ENCODE data around the gene TESK1.

TESK1 gene

GRCh38 chr9:35559792-35560530 is 45.1 kb upstream of the TESK1 start:
- TF ChIP-seq CTCF (IDR thresholded peaks at IDR 0.05; ENCODE audit: insufficient read depth, low read length, poor library complexity, severe bottlenecking), result no peak

GRCh38 chr9:35560625-35561337 is 44.3 kb upstream of the TESK1 start:
- no peaks in the 10 kb centered on the region for H3K27me3 ChIP-seq (replicated peaks; ENCODE audit: control insufficient read depth, insufficient read depth, low read length)
- TF ChIP-seq CTCF (IDR thresholded peaks at IDR 0.05; ENCODE audit: insufficient read depth, low read length, poor library complexity, severe bottlenecking), result no peak
- H3K4me3 ChIP-seq (replicated peaks; ENCODE audit: low read depth, low read length), result no peak overlapping the region
- DNase-seq (ENCODE audit: extremely low read depth, insufficient read length), result no peak
- no peaks in the 10 kb centered on the region for H3K36me3 ChIP-seq (ENCODE audit: control insufficient read depth, insufficient read depth, low read length)

More at GRCh38 chr9:35559792-35560530, 45.1 kb upstream of the TESK1 start:
- H3K4me3 ChIP-seq (replicated peaks; ENCODE audit: low read depth, low read length), result no peak overlapping the region
- no peaks in the 10 kb centered on the region for H3K27me3 ChIP-seq (replicated peaks; ENCODE audit: control insufficient read depth, insufficient read depth, low read length)
- DNase-seq (ENCODE audit: extremely low read depth, insufficient read length), result no peak
- H3K36me3 ChIP-seq (ENCODE audit: control insufficient read depth, insufficient read depth, low read length), result no peaks in the 10 kb centered on the region

- no peaks in the 10 kb centered on the region for H3K36me3 ChIP-seq (ENCODE audit: control insufficient read depth, insufficient read depth, low read length)
- no peak for TF ChIP-seq CTCF (IDR thresholded peaks at IDR 0.05; ENCODE audit: insufficient read depth, low read length, poor library complexity, severe bottlenecking)
- H3K27me3 ChIP-seq (replicated peaks; ENCODE audit: control insufficient read depth, insufficient read depth, low read length), result no peaks in the 10 kb centered on the region
- no peak overlapping the region for H3K4me3 ChIP-seq (replicated peaks; ENCODE audit: low read depth, low read length)
- DNase-seq (ENCODE audit: extremely low read depth, insufficient read length), result no peak
These were observed 43.4 kb upstream of the TESK1 start for GRCh38 chr9:35561468-35562261.

GRCh38 chr9:35562895-35563780 is 41.9 kb upstream of the TESK1 start:
- no peak for DNase-seq (ENCODE audit: extremely low read depth, insufficient read length)

More at GRCh38 chr9:35562895-35563780, 41.9 kb upstream of the TESK1 start:
- no peak for TF ChIP-seq CTCF (IDR thresholded peaks at IDR 0.05; ENCODE audit: insufficient read depth, low read length, poor library complexity, severe bottlenecking)
- H3K27me3 ChIP-seq (replicated peaks; ENCODE audit: control insufficient read depth, insufficient read depth, low read length), result no peaks in the 10 kb centered on the region
- H3K4me3 ChIP-seq (replicated peaks; ENCODE audit: low read depth, low read length), result no peak overlapping the region
- H3K36me3 ChIP-seq (ENCODE audit: control insufficient read depth, insufficient read depth, low read length), result no peaks in the 10 kb centered on the region
